GM19324 (cell line): ENCODE measurements around the gene GSTM4.

Source experiments
- ATAC-seq: cut with Tn5 transposase; IDR thresholded peaks from one replicate; pipeline ENCODE4 v1.9.1; 2021; ENCODE audit warnings: mild to moderate bottlenecking, moderate library complexity; ENCODE audit not compliant: unreplicated experiment, low FRiP score

Gene GSTM4

DNA sequence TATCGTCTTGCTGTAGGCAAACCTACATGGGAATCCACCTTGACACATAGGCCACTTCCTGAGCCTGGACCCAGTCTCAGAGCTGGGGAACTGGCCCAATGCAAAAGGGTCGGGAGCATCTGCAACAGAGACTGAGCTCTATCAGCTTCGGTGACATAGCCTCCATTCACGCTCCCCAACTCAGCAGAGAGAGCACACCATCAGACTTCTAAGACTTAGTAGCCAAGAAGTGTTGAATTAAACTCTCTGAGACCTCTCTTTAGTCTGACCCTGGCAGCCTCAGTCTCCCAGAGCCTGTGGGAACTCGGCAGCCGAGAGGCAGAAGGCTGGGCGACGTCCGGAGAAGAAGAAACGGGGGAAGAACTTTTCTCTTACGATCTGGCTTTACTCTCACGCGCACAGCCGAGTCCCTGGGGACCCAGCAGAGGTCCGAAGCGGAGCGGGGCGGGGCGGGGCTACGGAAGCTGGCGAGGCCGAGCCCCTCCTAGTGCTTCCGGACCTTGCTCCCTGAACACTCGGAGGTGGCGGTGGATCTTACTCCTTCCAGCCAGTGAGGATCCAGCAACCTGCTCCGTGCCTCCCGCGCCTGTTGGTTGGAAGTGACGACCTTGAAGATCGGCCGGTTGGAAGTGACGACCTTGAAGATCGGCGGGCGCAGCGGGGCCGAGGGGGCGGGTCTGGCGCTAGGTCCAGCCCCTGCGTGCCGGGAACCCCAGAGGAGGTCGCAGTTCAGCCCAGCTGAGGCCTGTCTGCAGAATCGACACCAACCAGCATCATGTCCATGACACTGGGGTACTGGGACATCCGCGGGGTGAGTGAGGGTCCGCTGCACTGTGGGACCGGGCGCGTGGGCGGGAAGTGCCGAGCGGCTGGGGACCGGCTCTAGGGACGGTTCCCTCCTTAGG, at the start of gene GSTM4:
Gene GSTM4 (plus strand): TSS at position 485 of the 905 bp plus-strand sequence. CDS start 291 bp downstream, at position 776.
- peak; percentile 92 for ATAC-seq

DNA sequence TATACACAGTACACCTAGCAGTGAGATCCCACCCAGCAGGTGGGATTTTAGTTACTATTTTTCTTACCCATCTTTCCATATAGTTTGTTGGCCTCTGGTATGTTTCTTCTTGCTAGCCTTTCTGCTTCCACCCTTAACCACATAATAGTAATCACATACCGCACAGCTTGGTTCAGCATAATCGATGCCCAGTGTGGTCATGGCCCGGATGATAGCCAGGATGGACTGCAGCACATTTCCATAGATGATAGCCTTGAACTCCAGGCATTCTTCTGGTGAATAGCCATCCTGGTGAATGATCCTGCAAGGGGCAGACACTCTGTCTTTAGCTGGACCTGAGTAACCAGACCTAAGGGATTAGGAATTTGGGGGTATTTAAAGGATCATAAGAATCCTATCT, 46.0 kb upstream of the GSTM4 start:
- ATAC-seq: no peak

DNA sequence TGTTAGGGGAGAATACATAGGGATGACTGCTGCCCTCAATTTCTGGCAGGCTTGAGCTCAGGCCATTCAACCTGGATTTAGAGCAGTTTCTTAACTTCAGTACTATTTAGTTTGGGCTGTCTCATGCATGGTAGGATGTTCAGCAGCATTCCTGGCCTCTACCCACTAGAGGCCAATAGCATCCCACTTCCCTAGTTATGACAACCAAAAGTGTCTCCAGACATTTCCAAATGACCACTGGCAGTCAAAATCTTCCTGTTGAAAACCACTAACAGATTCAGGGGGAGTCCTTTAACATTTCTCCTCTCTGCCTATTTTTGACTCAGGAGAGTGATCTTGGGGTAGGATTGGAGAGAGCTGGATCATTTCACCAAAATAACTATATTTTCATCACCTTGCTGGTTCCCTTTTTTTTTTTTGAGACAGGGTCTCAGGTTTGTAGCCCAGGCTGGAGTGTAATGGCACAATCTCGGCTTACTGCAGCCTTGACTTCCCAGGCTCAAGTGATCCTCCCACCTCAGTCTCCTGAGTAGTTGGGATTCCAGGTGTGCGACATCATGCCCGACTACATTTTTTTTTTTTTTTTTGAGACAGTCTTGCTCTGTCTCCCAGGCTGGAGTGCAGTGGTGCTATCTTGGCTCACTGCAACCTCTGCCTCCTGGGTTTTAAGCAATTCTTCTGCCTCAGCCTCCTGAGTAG, 45.1 kb upstream of the GSTM4 start:
- no peak for ATAC-seq

DNA sequence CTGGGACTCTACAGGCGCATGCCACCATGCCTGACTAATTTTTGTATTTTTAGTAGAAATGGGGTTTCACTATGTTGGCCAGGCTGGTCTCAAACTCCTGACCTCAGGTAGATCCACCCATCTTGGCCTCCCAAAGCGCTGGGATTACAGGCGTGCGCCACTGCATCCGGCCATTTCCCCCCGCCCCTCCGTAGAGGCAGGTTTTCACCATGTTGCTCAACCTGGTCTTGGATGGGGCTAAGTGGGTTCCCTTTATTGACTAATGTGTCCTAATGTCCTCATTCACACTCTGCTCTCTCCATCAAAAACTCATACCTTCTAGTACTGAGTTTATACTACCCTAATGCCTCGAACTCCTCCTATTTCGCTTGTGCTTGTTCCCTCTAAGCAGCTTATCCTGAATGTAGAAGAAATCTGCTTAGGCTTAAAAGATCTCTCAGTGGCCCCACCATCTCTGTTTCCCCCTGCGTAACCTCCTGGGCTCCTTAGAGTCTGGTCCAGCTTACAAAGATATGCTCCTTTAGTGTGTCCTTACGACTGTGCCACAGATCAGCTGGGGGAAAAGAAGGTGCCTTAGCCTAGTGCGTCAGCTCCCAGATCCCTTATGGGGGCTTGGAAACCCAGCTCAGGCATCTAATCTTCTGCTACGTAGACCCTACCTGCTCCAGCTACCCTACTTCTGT, 44.5 kb upstream of the GSTM4 start:
- ATAC-seq: no peak

DNA sequence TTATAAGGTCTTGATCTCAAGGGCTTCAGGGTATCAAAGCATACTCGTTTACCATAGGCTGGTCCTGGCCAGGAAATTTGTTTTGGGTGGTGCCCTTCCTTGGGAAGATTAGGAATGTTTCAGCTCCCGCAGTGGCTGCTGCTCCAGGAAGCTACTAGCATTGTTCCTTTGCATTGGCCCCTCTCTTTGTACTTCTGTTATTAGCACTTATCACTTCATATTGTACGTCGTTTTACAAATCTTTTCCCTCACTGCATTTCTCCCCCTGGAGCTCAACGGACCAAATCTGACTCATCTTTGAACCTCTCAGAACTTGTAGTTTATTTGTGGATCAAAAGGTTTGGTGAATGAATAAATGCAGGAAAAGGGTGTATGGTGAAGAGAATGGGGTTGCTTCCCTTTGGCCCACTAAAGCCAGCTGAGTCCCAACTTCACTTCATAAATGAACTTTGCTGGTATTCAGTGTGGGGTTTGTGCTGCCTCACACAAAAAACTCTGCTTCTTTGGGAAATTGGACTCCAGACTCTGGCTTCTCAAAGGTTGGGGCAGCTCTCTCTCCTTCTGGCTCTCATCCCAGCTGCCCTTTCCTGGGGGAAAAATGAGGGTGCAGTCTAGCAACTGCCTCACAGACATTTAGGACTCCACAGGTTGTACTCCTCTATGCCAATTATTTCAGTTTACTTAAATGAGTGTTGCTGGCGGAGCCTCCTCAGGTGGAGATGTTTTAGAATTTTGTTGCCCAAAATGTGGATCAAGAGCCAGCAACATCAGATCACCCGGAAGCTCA, 42.3 kb upstream of the GSTM4 start:
- ATAC-seq: no peak

DNA sequence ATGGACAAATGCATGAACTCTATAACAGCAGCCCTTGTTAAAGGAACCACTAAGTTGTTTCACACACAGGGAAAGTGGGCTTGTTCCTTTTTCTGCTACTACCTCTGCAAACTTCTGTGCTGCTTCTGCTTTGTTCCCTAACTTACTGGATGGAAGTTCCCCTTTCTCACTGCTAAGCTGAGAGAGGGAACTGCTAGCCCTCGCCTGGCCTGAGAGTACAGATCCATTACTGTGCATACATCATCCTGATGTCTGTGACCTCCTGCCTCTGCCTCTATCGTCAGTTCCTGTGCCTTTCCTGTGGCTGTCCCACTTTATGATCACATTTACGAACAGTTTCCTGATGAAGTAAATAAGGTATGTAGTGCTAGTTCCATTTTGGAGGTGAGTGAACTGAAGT, 40.0 kb upstream of the GSTM4 start:
- ATAC-seq: no peak

DNA sequence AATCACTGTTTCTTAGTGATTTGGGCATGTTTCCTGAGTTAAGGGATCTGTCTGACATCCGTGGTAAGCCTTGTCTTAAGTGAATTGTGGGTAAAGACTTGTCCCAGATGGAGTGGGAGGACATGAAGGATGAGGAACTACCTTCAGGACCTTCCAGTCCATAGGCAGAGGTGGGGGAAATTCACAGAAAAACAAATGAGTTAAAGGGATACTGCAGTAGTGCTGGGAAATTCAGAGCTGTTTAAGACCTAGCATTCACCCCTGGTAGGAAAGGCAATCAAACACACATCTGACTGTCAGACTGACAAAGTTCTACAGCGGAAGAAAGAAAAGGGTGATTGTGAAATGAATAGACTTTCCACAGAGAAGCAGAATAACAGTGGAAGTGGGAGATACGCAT, 39.5 kb upstream of the GSTM4 start:
- ATAC-seq: no peak

DNA sequence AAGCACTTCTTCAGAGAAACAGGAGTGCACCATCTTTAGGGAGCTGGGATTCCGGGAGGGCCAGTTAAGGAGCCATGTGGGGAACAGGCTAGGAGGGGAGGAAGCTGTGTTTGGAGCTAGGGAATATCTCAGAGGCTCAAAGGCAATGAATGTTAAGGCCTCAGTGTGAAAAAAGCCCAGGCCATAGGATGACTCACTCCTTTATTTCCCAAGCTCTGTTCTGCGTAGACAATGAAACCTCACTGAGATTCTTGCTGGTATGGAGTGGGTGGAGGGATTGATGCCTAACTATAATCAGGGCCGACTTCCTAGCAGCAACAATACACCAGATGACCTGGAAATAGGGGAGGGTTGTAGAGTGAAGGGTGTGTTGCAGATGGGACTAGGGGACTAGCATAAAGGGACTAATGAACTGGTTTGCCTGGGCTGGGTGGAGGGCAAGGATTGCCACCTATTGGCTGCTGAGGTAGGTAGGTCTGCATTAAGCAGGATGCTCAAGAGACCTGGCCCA, 38.6 kb upstream of the GSTM4 start:
- no peak for ATAC-seq

DNA sequence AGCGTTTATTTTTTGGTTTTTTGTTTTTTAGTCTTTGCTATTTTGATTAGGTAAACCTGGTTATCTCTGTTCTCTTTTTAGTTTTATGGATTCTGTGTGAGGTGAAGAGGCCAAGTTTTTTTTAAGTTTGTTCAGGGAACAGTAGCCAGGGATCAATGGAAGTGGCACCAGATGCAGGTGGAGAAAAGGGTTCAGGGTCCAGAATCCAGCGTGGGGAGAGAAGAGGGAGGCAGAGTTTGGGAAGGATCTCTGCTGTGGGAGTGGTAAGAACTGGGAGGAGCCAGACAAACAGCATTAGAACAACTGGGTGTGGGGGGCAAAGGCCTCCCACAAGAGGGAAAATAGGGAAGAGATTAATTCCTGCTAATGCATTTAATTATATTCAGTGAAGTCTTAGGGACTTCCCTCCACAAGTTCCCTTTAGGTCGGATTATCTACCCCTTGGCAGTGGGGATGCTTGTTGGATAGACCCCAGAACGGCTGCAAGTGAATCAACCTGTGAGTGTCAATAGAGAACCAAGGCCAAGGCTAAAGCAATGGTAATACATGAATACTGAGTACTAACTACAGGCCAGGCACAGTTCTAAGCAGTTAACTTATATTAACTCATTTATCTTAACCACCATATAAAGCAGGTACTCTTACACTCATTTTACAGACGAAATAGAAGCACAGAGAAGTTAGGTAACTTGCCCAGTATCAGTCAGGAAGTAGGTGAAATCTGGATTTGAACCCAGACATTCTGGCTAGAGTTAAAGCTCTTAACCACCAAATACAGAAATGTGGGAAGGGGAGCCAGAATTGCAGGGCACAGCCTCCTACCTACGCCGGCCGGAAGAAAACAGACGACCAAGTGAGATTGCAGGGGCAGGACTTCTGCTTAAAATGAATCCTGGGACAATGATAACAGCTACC, 37.0 kb upstream of the GSTM4 start:
- no peak for ATAC-seq

DNA sequence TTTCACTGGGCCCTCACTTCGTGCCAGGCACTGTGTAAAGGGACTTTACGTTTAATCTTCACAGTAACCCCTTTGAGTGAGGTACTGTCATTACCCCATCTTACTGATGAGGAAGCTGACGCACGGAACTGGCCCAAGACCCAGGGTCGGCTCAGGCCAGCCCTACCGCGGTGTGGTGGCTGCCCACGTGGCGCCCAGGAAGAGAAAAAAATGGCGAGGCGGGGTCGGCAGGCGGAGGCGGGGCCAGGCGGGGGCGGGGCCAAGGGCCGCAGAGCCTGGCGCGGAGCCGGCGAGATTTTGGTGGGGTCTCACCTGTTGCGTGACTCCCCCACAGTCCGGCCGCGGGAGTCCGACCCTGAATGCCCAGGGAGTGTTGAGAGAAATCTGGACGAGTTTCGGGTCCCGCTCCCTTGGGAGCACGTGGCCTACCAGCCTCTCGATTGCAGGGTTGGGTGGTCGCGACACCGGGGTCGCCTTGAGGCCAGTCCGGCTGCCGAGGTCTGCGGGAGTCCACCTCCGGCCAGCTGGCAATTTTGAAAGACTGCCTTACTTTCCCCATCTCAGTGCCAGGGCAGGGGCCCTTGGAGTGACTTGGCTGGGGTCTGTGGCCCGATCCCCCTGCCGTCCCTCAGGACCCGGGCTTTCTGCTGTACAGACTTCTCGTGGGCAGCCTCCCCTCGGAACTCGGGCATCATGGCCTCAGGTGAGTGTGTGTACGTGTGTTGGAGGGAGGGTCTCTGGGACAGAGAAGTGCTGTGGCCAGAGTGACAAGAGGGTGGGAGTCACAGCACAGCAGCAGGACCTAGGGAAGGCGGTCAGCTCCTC, 36.1 kb upstream of the GSTM4 start, which contains the start of the genes AMPD2 and GNAT2:
Gene AMPD2 (plus strand): TSS at position 262 of the 825 bp plus-strand sequence. CDS start 1,339 bp downstream, outside the sequence.
Gene GNAT2 (minus strand): TSS at position 41 of the 825 bp plus-strand sequence. CDS start 6,746 bp downstream, outside the sequence.
- peak; percentile 53 for ATAC-seq

DNA sequence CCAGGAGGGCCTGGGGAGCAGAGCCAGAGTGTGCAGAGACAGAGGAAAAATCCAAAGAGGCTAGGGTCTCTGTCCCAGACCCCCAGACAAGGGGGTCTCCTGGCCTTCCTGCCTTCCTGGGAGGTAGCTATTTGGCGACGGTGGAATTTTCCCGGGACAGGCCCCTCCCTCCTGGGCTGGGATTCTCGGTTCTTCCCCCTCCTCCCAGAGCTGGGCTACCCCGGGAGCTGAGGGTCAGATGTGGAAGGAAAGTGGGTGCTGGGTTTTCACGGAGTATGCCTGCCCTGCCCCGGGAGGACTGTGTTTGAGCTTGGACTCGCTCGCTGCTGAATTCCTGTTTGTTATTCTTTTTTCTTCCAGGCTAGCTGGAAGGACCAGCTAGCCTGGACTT, 35.5 kb upstream of the GSTM4 start:
- ATAC-seq: no peak

DNA sequence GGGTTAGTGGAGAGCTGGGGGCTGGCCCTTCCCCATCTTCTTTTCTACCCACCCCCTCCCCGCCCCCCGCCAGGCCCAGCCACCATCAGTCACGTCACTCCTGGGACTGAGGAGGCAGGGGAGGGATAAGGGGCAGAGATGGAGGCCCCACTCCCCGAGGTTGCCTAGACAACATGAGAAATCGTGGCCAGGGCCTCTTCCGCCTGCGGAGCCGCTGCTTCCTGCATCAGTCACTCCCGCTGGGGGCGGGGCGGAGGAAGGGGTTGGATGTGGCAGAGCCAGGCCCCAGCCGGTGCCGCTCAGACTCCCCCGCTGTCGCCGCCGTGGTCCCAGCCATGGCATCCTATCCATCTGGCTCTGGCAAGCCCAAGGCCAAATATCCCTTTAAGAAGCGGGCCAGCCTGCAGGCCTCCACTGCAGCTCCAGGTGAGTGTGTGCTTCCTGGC, 35.0 kb upstream of the GSTM4 start:
- ATAC-seq: peak; percentile 70

DNA sequence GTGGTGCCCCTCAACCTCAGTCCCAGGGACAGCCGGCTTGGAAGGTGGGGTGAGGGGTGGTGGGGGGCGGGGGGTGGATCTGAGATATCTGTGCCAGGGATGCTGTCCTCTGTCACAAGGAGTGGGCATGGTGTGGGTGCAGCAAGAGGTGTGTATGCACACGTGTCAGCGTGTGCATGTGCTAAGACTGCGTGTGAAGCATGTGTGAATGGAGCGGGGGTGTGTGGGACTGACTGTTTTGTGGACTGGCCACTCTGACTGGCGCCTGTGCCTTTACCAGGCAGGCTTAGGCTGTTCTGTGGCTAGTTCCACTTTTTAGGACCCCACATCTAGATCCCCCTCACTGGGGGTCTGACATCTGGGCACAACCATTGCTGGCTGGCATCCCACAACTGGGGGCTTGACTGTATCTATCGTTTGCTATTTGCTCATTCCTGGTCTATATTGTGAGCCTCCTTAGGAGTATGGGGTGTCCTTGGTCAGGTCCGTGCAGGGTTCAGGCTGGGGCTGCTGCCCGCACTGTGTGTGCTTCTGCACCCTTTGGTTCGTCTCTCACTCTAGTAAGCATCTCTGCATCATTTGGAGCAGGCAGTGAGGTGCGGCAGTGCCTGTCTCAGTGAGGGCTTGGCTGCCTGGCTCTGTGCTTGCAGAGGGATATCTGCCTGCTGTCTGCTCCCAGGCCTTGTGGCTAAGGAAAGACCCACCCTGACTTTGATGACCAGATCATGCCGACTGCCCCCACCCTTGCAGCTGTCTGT, 34.3 kb upstream of the GSTM4 start:
- no peak for ATAC-seq

DNA sequence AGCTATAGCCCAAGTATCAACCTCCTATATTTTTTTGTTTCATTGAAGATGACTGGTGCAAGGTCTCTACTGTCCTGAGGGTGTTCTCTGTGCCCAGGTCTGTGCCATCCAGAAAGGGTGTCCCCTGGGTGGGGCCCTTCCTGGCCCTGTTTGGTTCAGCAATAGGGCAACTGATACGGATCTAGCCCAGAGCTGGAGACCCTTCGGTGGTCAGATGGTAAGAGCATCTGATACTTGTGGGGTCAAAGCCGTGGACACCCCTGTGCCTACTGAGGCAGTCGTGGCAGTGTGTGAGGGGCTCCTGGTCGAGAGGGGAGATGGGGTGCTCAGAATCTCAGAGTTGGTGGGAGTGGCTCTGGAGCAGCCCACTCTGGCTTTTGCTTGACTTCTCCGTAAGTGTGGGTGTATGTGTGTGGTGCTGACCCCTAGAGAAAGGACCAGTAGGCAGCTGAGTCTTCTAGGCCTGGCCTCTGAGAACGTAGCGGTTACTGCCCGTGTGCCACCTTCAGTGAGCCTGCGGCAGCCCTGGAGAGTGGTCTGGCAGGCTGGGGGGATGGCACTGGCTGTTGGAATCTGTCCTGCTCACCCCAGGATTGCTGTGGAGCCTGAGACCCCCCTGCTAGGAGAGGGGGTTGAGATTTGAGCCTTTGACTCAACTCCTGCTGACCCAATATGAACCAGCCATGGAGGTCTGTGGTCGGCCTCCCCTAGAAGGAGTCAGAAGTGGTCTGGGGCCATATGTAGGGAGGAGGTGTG, 33.6 kb upstream of the GSTM4 start:
- no peak for ATAC-seq

DNA sequence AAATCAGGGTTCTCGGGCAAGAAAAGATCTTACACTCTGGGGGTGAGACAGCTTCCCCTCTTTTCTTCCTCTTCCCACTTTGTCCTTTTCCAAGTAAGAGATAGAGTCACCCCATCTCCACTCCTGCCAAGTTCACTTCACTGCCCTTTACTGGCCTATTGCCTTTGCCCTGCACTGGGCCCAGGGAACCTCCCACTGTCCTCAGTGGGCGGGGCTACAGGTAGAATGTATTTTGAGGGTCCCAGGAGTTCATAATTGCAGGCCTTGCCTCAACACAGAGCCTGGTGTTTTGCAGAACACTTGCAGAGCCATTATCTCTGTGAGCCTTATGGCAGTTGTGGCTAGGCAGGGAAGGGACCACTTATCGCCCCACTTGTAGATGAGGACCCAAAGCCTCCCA, 33.0 kb upstream of the GSTM4 start:
- no peak for ATAC-seq

DNA sequence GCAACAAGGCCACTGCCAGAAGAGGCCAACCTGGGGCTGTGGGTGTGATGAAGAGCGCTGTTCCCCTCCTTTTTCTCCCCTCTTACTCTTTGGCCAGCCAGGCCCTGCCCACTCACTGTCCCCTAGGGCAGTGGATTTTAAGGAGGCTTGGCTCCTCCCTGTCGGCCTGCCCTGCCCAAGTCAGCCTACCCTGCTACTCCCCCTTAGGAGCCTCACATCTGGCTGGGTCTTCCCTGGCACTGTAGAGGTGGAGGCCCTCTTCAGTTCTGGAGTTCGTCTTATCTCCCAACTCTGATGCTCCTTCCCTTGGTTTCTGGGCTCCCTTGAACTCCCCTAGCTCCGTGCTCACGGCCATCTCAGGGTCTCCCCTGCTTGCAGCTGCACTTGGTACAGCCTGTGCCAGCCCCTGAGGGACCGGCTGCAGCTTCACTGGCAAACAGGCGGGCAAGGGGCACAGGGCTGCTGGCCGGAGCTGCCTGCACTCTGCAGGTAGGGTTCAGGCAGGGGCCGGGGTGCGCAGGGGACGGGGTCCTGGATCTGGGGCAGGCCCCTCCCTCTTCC, 32.2 kb upstream of the GSTM4 start:
- ATAC-seq: no peak
